Activated T-helper 1 cell treated with anti-CD3 and anti-CD28 coated beads, Interleukin-12 subunit alpha, Interleukin-12 subunit beta, Interleukin-2, Interleukin-4 antibody, amounts not matched to agents 30 ng/mL and 10 ng/mL and 1 ng/mL, durations not matched to agents 14 hours and 24 hours and 36 hours (primary cell): ENCODE results near the gene TMEM218. TPM values are rescaled to one million over a fixed set of nuclear protein-coding genes. Genes with fewer than 3 reads are reported as not detected.
"Not testable (repeated sequence)": the region's sequence is repeated elsewhere in the genome, so short reads cannot be mapped to it uniquely, and the experiment has no call there.

Source experiments
- DNase-seq: peaks from one replicate; pipeline ENCODE4 v3.0.0; 2021; ENCODE audit warnings: low spot score
- H3K27ac Mint-ChIP-seq: one replicate; pipeline ENCODE4 v1.8.0; 2021; ENCODE audit warnings: mild to moderate bottlenecking, mixed read lengths
- H3K27me3 Mint-ChIP-seq: one replicate; pipeline ENCODE4 v1.8.0; 2022; ENCODE audit warnings: mild to moderate bottlenecking, moderate library complexity, mixed read lengths; ENCODE audit not compliant: insufficient read depth
- H3K36me3 Mint-ChIP-seq: one replicate; pipeline ENCODE4 v1.8.0; 2021; ENCODE audit warnings: low read depth, mixed read lengths
- H3K4me1 Mint-ChIP-seq: one replicate; pipeline ENCODE4 v1.8.0; 2021; ENCODE audit warnings: low read depth, mixed read lengths
- H3K4me3 Mint-ChIP-seq: one replicate; pipeline ENCODE4 v1.8.0; 2021; ENCODE audit warnings: mild to moderate bottlenecking, moderate library complexity, mixed read lengths
- H3K9me3 Mint-ChIP-seq: one replicate; pipeline ENCODE4 v1.8.0; 2021; ENCODE audit warnings: mixed read lengths
- intact Hi-C: fragments of 100-400 bp; cut with micrococcal nuclease; formaldehyde crosslinking; loops from one replicate; pipeline ENCODE4 v1.15.1; 2024
- total RNA-seq: library from RNA; stranded (reverse); gene quantifications from 2 replicates; pipeline ENCODE4 v1.2.3, GENCODE V29; 2022

TMEM218 gene
- total RNA-seq, 1 donor from 2014 or later = 18.0 TPM

- Mint-ChIP-seq H3K36me3 (no peaks in the 10 kb centered on the region), H3K9me3 (no peaks in the 10 kb centered on the region), H3K4me3 (no peak overlapping the region), H3K27ac (no peak overlapping the region), H3K4me1 (peaks cover 10% of the 10 kb centered on the region), H3K27me3 (peaks cover 42% of the 10 kb centered on the region)
- intact Hi-C loops = no loop called here
- DNase-seq = no peak
Observed at GRCh38 chr11:125064070-125064469, 47.4 kb downstream of the TMEM218 start.

GRCh38 chr11:125063429-125064043, 47.9 kb downstream of the TMEM218 start:
- peaks cover 10% of the 10 kb centered on the region for H3K4me1 Mint-ChIP-seq
- no peaks in the 10 kb centered on the region for H3K9me3 Mint-ChIP-seq
- H3K27me3 Mint-ChIP-seq = peaks cover 42% of the 10 kb centered on the region
- no peak overlapping the region for H3K27ac Mint-ChIP-seq
- no peak for DNase-seq
- H3K36me3 Mint-ChIP-seq = no peaks in the 10 kb centered on the region
- peak overlapping the region; percentile 26 for H3K4me3 Mint-ChIP-seq
- intact Hi-C loops = loop anchor here (1.0 to 2.0 kb wide), 3 partner anchors 48 to 109 kb away; partner anchors contain the start of genes CCDC15 and TMEM218

- H3K27me3 Mint-ChIP-seq = peaks cover 44% of the 10 kb centered on the region
- H3K4me1 Mint-ChIP-seq = peaks cover 10% of the 10 kb centered on the region
- H3K27ac Mint-ChIP-seq = no peak within 1 kb of the TSS
- peak; percentile 40 for DNase-seq
- H3K4me3 Mint-ChIP-seq = peak within 1 kb of the TSS; percentile 80
- H3K9me3 Mint-ChIP-seq = no peaks in the 10 kb centered on the region
- H3K36me3 Mint-ChIP-seq = no peaks in the 10 kb centered on the region
- intact Hi-C loops = loop anchor here (1.0 to 2.0 kb wide), 3 partner anchors 48 to 108 kb away; partner anchors contain the start of genes CCDC15 and TMEM218
Observed at GRCh38 chr11:125062931-125063428, 48.4 kb downstream of the TMEM218 start, which contains the start of gene SLC37A2. TSS of gene SLC37A2 (plus strand) at chr11:125063305. CDS start at chr11:125063368, 63 bp downstream.

GRCh38 chr11:125062218-125062930, 49.1 kb downstream of the TMEM218 start:
- intact Hi-C loops = loop anchor here (2.0 kb wide), 2 partner anchors 78 to 108 kb away; partner anchors contain the start of gene CCDC15
- Mint-ChIP-seq H3K4me1 (peaks cover 10% of the 10 kb centered on the region), H3K27ac (no peak overlapping the region), H3K4me3 (peak overlapping the region; percentile 80), H3K27me3 (peaks cover 44% of the 10 kb centered on the region), H3K9me3 (no peaks in the 10 kb centered on the region), H3K36me3 (no peaks in the 10 kb centered on the region)
- DNase-seq = no peak

GRCh38 chr11:125061281-125061680, 50.1 kb downstream of the TMEM218 start:
- peaks cover 10% of the 10 kb centered on the region for H3K4me1 Mint-ChIP-seq
- H3K27ac Mint-ChIP-seq = no peak overlapping the region
- no peaks in the 10 kb centered on the region for H3K9me3 Mint-ChIP-seq
- no peak overlapping the region for H3K4me3 Mint-ChIP-seq
- no peak for DNase-seq
- peaks cover 44% of the 10 kb centered on the region for H3K27me3 Mint-ChIP-seq
- intact Hi-C loops = no loop called here
- H3K36me3 Mint-ChIP-seq = no peaks in the 10 kb centered on the region

- Mint-ChIP-seq H3K4me3 (no peak overlapping the region), H3K27ac (no peak overlapping the region), H3K36me3 (no peaks in the 10 kb centered on the region), H3K9me3 (no peaks in the 10 kb centered on the region), H3K4me1 (peaks cover 10% of the 10 kb centered on the region), H3K27me3 (peaks cover 23% of the 10 kb centered on the region)
- intact Hi-C loops = no loop called here
- DNase-seq = no peak
Observed at GRCh38 chr11:125057693-125058016, 53.8 kb downstream of the TMEM218 start.

GRCh38 chr11:125056931-125057692, 54.3 kb downstream of the TMEM218 start:
- H3K9me3 Mint-ChIP-seq = no peaks in the 10 kb centered on the region
- no peak overlapping the region for H3K4me3 Mint-ChIP-seq
- intact Hi-C loops = no loop called here
- no peak for DNase-seq
- no peaks in the 10 kb centered on the region for H3K36me3 Mint-ChIP-seq
- H3K4me1 Mint-ChIP-seq = peaks cover 8% of the 10 kb centered on the region
- H3K27ac Mint-ChIP-seq = no peak overlapping the region
- H3K27me3 Mint-ChIP-seq = peaks cover 19% of the 10 kb centered on the region

GRCh38 chr11:125056111-125056510, 55.3 kb downstream of the TMEM218 start:
- intact Hi-C loops, H3K4me3 Mint-ChIP-seq, DNase-seq, H3K9me3 Mint-ChIP-seq, H3K4me1 Mint-ChIP-seq, H3K27ac Mint-ChIP-seq, H3K36me3 Mint-ChIP-seq: not testable (repeated sequence)
- peaks cover 17% of the 10 kb centered on the region for H3K27me3 Mint-ChIP-seq

- no peak overlapping the region for H3K27ac Mint-ChIP-seq
- H3K36me3 Mint-ChIP-seq = no peaks in the 10 kb centered on the region
- intact Hi-C loops = no loop called here
- H3K9me3 Mint-ChIP-seq = no peaks in the 10 kb centered on the region
- H3K4me1 Mint-ChIP-seq = peaks cover 5% of the 10 kb centered on the region
- H3K4me3 Mint-ChIP-seq = no peak overlapping the region
- H3K27me3 Mint-ChIP-seq = peaks cover 13% of the 10 kb centered on the region
- DNase-seq = no peak
Observed at GRCh38 chr11:125055107-125055715, 56.2 kb downstream of the TMEM218 start.

- H3K36me3 Mint-ChIP-seq = no peaks in the 10 kb centered on the region
- no peak for DNase-seq
- H3K27ac Mint-ChIP-seq = no peak overlapping the region
- H3K4me3 Mint-ChIP-seq = no peak overlapping the region
- intact Hi-C loops = no loop called here
- H3K9me3 Mint-ChIP-seq = no peaks in the 10 kb centered on the region
- peaks cover 5% of the 10 kb centered on the region for H3K4me1 Mint-ChIP-seq
- H3K27me3 Mint-ChIP-seq = peaks cover 5% of the 10 kb centered on the region
Observed at GRCh38 chr11:125053167-125053566, 58.3 kb downstream of the TMEM218 start.

- peaks cover 5% of the 10 kb centered on the region for H3K4me1 Mint-ChIP-seq
- peaks cover 4% of the 10 kb centered on the region for H3K27me3 Mint-ChIP-seq
- no peaks in the 10 kb centered on the region for H3K36me3 Mint-ChIP-seq
- H3K4me3 Mint-ChIP-seq = no peak overlapping the region
- H3K9me3 Mint-ChIP-seq = no peaks in the 10 kb centered on the region
- H3K27ac Mint-ChIP-seq = no peak overlapping the region
- no peak for DNase-seq
- intact Hi-C loops = no loop called here
Observed at GRCh38 chr11:125052047-125052446, 59.4 kb downstream of the TMEM218 start.

GRCh38 chr11:125049164-125049792, 62.1 kb downstream of the TMEM218 start:
- Mint-ChIP-seq H3K36me3 (no peaks in the 10 kb centered on the region), H3K27me3 (peaks cover under 1% of the 10 kb centered on the region), H3K27ac (no peak overlapping the region), H3K4me3 (no peak overlapping the region), H3K4me1 (peaks cover 5% of the 10 kb centered on the region), H3K9me3 (peaks cover 3% of the 10 kb centered on the region)
- intact Hi-C loops = no loop called here
- no peak for DNase-seq
